DLD1 (cell line): Measurements from ENCODE around the gene GID4.

Experiments
- in situ Hi-C: cut with HindIII; loops from 2 replicates; pipeline ENCODE4 v1.10.0; 2017; ENCODE audit warnings: low sequenced_read_pairs

GID4 gene

GRCh38 chr17:18093616-18094408 lies 54.6 kb downstream of the GID4 start:
- in situ Hi-C loops: no loop called here

GRCh38 chr17:18094409-18094807 lies 55.2 kb downstream of the GID4 start:
- in situ Hi-C loops: no loop called here

GRCh38 chr17:18099516-18099915 lies 60.3 kb downstream of the GID4 start:
- in situ Hi-C loops: no loop called here

- in situ Hi-C loops: no loop called here
Measured at GRCh38 chr17:18100616-18101015, 61.4 kb downstream of the GID4 start.

- in situ Hi-C loops: no loop called here
Measured at GRCh38 chr17:18101828-18102227, 62.6 kb downstream of the GID4 start.

- in situ Hi-C loops: no loop called here
Measured at GRCh38 chr17:18102640-18103039, 63.4 kb downstream of the GID4 start.

GRCh38 chr17:18105027-18105426 lies 65.8 kb downstream of the GID4 start:
- in situ Hi-C loops: no loop called here

- in situ Hi-C loops: no loop called here
Measured at GRCh38 chr17:18105595-18105994, 66.4 kb downstream of the GID4 start.

- in situ Hi-C loops: no loop called here
Measured at GRCh38 chr17:18106211-18106610, 67.0 kb downstream of the GID4 start.

- in situ Hi-C loops: no loop called here
Measured at GRCh38 chr17:18107061-18107790, 68.0 kb downstream of the GID4 start.

- in situ Hi-C loops: no loop called here
Measured at GRCh38 chr17:18107971-18108370, 68.8 kb downstream of the GID4 start.

GRCh38 chr17:18108401-18109312 lies 69.4 kb downstream of the GID4 start, which contains the start of gene MYO15A:
MYO15A (plus strand) TSS chr17:18108756; CDS start chr17:18118801, 10,045 bp downstream.
- in situ Hi-C loops: no loop called here

GRCh38 chr17:18109935-18110485 lies 70.8 kb downstream of the GID4 start:
- in situ Hi-C loops: no loop called here

GRCh38 chr17:18110636-18111145 lies 71.5 kb downstream of the GID4 start:
- in situ Hi-C loops: no loop called here

GRCh38 chr17:18111330-18111971 lies 72.2 kb downstream of the GID4 start:
- in situ Hi-C loops: no loop called here

GRCh38 chr17:18115517-18115916 lies 76.3 kb downstream of the GID4 start:
- in situ Hi-C loops: no loop called here

GRCh38 chr17:18116078-18116477 lies 76.9 kb downstream of the GID4 start:
- in situ Hi-C loops: no loop called here

- in situ Hi-C loops: no loop called here
Measured at GRCh38 chr17:18117533-18117932, 78.3 kb downstream of the GID4 start.
